Measurements from ENCODE around the gene OR51B4.
"Not testable (repeated sequence)": the region's sequence is repeated elsewhere in the genome, so short reads cannot be mapped to it uniquely, and the experiment has no call there.

Gene OR51B4

GRCh38 chr11:5267033-5267563 is 34.6 kb downstream of the OR51B4 start:
- Mint-ChIP-seq H3K27ac (no peak overlapping the region), H3K36me3 (no peaks in the 10 kb centered on the region), H3K27me3 (peaks cover 11% of the 10 kb centered on the region), H3K4me1 (no peaks in the 10 kb centered on the region), H3K9me3 (no peaks in the 10 kb centered on the region), H3K4me3 (no peak overlapping the region)
- no peak for ATAC-seq

DNA sequence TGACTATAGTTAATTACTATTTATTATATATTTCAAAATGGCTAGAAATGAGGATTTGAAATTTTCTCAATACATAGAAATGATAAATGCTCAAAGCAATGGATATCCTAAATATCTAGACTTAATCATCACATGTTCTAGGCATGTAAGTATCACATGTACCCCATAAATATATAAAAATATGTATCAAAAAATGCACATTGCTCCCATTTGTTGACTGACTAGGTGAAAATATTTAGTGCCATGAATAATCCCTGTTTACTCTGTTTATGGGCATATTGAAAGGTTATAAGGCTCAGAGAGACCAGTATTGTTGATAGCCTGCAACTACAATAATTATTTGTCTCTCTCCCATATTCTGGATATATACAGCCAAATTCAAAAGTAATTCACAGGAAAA is 35.1 kb downstream of the OR51B4 start:
- no peak for ATAC-seq
- no peak overlapping the region for H3K27ac Mint-ChIP-seq
- H3K27me3 Mint-ChIP-seq = peaks cover 7% of the 10 kb centered on the region
- no peaks in the 10 kb centered on the region for H3K4me1 Mint-ChIP-seq
- H3K9me3 Mint-ChIP-seq = no peaks in the 10 kb centered on the region
- H3K4me3 Mint-ChIP-seq = no peak overlapping the region
- H3K36me3 Mint-ChIP-seq = no peaks in the 10 kb centered on the region

- Mint-ChIP-seq H3K4me3 (no peak overlapping the region), H3K9me3 (no peaks in the 10 kb centered on the region), H3K4me1 (no peaks in the 10 kb centered on the region), H3K27me3 (no peaks in the 10 kb centered on the region), H3K27ac (no peak overlapping the region), H3K36me3 (no peaks in the 10 kb centered on the region)
- no peak for ATAC-seq
Observed at GRCh38 chr11:5265832-5266231, 35.9 kb downstream of the OR51B4 start.

GRCh38 chr11:5258543-5259262 is 43.0 kb downstream of the OR51B4 start:
- Mint-ChIP-seq H3K4me1 (no peaks in the 10 kb centered on the region), H3K36me3 (no peaks in the 10 kb centered on the region), H3K4me3 (no peak overlapping the region), H3K27me3 (no peaks in the 10 kb centered on the region), H3K27ac (no peak overlapping the region), H3K9me3 (peaks cover 2% of the 10 kb centered on the region)
- no peak for ATAC-seq

DNA sequence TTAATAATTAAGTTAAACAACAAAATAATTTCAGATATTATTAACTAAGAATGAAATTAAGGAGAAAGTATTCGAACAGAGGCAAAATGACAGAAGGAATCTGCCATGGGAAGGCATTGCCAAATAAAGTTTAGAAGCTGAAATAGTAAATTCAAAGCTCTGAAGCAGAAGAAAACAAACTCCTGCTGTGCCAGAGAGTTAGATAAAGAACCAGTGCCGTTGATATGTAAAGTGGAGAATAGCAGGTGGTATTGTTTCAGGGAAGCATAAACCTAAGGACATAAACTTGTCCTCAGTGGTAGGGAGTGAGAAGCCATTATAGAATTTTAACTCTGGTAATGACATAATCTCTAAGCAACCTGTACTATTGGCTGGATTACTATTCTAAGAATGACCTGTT is 44.5 kb downstream of the OR51B4 start:
- ATAC-seq = no peak
- Mint-ChIP-seq H3K27me3 (no peaks in the 10 kb centered on the region), H3K4me1 (no peaks in the 10 kb centered on the region), H3K36me3 (no peaks in the 10 kb centered on the region), H3K27ac (no peak overlapping the region), H3K9me3 (peaks cover 2% of the 10 kb centered on the region), H3K4me3 (no peak overlapping the region)

- H3K36me3 Mint-ChIP-seq, H3K4me1 Mint-ChIP-seq, H3K9me3 Mint-ChIP-seq, ATAC-seq, H3K4me3 Mint-ChIP-seq, H3K27ac Mint-ChIP-seq, H3K27me3 Mint-ChIP-seq: not testable (repeated sequence)
Observed at GRCh38 chr11:5254646-5255413, 46.9 kb downstream of the OR51B4 start, which contains the start of gene HBG2. HBG2 (minus strand) TSS chr11:5254781; CDS start chr11:5254728, 53 bp downstream.

DNA sequence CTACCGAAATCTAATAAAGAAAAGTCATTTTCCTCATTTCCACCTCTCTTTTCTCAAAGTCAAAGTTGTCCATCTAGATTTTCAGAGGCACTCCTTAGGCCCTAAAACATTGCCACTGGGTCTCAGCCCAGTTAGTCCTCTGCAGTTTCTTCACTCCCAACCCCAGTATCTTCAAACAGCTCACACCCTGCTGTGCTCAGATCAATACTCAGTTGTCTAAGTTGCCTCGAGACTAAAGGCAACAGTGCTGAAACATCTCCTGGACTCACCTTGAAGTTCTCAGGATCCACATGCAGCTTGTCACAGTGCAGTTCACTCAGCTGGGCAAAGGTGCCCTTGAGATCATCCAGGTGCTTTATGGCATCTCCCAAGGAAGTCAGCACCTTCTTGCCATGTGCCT is 47.7 kb downstream of the OR51B4 start:
- not testable (repeated sequence) for H3K36me3 Mint-ChIP-seq, H3K9me3 Mint-ChIP-seq, H3K27ac Mint-ChIP-seq, H3K4me1 Mint-ChIP-seq, H3K4me3 Mint-ChIP-seq, H3K27me3 Mint-ChIP-seq, ATAC-seq

GRCh38 chr11:5253440-5253839 is 48.3 kb downstream of the OR51B4 start:
- not testable (repeated sequence) for H3K27me3 Mint-ChIP-seq, ATAC-seq, H3K36me3 Mint-ChIP-seq, H3K9me3 Mint-ChIP-seq, H3K4me3 Mint-ChIP-seq, H3K27ac Mint-ChIP-seq, H3K4me1 Mint-ChIP-seq

DNA sequence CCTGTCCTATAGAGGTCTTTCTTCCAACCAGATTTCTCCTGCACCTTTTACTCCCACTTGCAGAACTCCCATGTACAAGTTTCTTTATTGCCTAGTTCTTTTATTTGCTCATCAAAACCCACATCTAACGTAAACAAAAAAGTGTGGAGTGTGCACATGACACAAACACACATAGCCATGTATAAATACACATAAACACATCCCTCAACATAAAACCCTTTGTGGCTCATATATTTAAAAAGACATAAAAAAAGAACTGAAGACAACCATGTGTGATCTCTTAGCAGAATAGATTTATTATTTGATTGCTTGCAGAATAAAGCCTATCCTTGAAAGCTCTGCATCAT is 48.9 kb downstream of the OR51B4 start:
- no peak for ATAC-seq
- Mint-ChIP-seq H3K4me1 (no peaks in the 10 kb centered on the region), H3K36me3 (no peaks in the 10 kb centered on the region), H3K27me3 (peaks cover 6% of the 10 kb centered on the region), H3K9me3 (no peaks in the 10 kb centered on the region), H3K27ac (no peak overlapping the region), H3K4me3 (no peak overlapping the region)

DNA sequence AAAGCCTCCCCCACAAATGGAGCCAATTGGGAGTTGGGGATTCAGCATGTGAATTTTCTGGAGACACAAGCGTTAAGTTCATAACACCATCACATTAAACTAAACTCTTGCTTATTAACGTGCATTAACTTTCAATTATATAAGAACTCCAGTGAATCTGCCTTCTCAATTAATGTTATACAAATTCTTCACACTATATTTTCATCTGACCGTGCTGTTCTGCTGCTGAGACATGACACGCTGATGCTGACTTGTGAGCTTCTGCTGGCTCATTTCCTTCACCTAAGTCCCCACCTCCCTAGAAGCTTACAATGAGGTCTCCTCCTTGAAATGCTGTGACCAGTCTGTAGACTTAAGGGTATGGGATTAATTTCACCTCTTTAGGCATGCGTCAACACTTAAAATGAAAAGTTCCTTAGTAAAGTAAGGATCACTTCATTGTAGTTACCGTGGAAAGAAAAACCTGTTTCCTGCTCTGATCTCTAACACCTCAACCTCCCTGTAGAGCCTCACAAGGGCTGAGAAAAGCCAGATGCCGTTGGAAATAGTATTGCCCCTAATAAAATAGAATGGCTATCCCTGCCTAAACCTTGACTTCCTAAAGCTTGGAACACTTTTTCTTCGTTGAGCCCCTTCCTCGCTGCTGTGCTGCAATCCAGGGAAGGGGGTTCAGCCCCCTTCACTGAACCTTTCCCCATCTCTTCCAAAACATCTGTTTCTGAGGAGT is 49.4 kb downstream of the OR51B4 start:
- no peak for ATAC-seq
- H3K4me3 Mint-ChIP-seq = no peak overlapping the region
- no peaks in the 10 kb centered on the region for H3K9me3 Mint-ChIP-seq
- H3K27me3 Mint-ChIP-seq = peaks cover 6% of the 10 kb centered on the region
- H3K36me3 Mint-ChIP-seq = no peaks in the 10 kb centered on the region
- H3K27ac Mint-ChIP-seq = no peak overlapping the region
- H3K4me1 Mint-ChIP-seq = no peaks in the 10 kb centered on the region

GRCh38 chr11:5251746-5252145 is 50.0 kb downstream of the OR51B4 start:
- H3K36me3 Mint-ChIP-seq = no peaks in the 10 kb centered on the region
- H3K4me1 Mint-ChIP-seq = no peaks in the 10 kb centered on the region
- ATAC-seq = no peak
- no peaks in the 10 kb centered on the region for H3K9me3 Mint-ChIP-seq
- no peak overlapping the region for H3K4me3 Mint-ChIP-seq
- peaks cover 6% of the 10 kb centered on the region for H3K27me3 Mint-ChIP-seq
- H3K27ac Mint-ChIP-seq = no peak overlapping the region
